Glutamatergic neuron (in vitro differentiated cells): ENCODE results near the gene DUSP22. TPM values are rescaled to one million over a fixed set of nuclear protein-coding genes. Genes with fewer than 3 reads are reported as not detected.
A peak's percentile ranks its signal among the peaks of the same experiment; 100 is the strongest.

ENCODE experiments used
- DNase-seq: peaks from one replicate; pipeline ENCODE4 v3.0.0; 2022
- H3K27ac Mint-ChIP-seq: one replicate; pipeline ENCODE4 v1.8.0; 2020; ENCODE audit warnings: mild to moderate bottlenecking, mixed read lengths, inconsistent platforms; ENCODE audit not compliant: unreplicated experiment
- H3K27me3 Mint-ChIP-seq: one replicate; pipeline ENCODE4 v1.8.0; 2020; ENCODE audit warnings: mild to moderate bottlenecking, moderate library complexity, mixed read lengths, inconsistent platforms; ENCODE audit not compliant: unreplicated experiment
- H3K36me3 Mint-ChIP-seq: one replicate; pipeline ENCODE4 v1.8.0; 2020; ENCODE audit warnings: mild to moderate bottlenecking, mixed read lengths, inconsistent platforms; ENCODE audit not compliant: unreplicated experiment
- H3K4me1 Mint-ChIP-seq: one replicate; pipeline ENCODE4 v1.8.0; 2020; ENCODE audit warnings: mild to moderate bottlenecking, low read depth, mixed read lengths, inconsistent platforms; ENCODE audit not compliant: unreplicated experiment
- H3K4me3 Mint-ChIP-seq: one replicate; pipeline ENCODE4 v1.8.0; 2020; ENCODE audit warnings: mild to moderate bottlenecking, mixed read lengths, inconsistent platforms; ENCODE audit not compliant: unreplicated experiment
- H3K9me3 Mint-ChIP-seq: one replicate; pipeline ENCODE4 v1.8.0; 2020; ENCODE audit warnings: mild to moderate bottlenecking, moderate library complexity, mixed read lengths, inconsistent platforms; ENCODE audit not compliant: unreplicated experiment
- CTCF ChIP-seq: fragments of 200-600 bp; sonication (generic); IDR thresholded peaks from one replicate; pipeline ENCODE4 v1.5.0; 2021; ENCODE audit not compliant: partially characterized antibody, unreplicated experiment
- total RNA-seq: library from RNA; stranded (reverse); fragmentation: NEBNext Ultra II Directional; extraction: Animal tissue kit (Norgen Biotek cat#: 25700); gene quantifications from one replicate; pipeline ENCODE4 v1.2.1, GENCODE V29; 2021; ENCODE audit not compliant: unreplicated experiment

Gene DUSP22
- total RNA-seq, 1 donor from 2014 or later = 40.4 TPM

GRCh38 chr6:329888-330691 lies 37.8 kb downstream of the DUSP22 start:
- TF ChIP-seq CTCF = peak; percentile 15
- peaks cover 17% of the 10 kb centered on the region for H3K9me3 Mint-ChIP-seq
- peaks cover 9% of the 10 kb centered on the region for H3K27me3 Mint-ChIP-seq
- peaks cover 6% of the 10 kb centered on the region for H3K36me3 Mint-ChIP-seq
- H3K4me3 Mint-ChIP-seq = no peak overlapping the region
- no peak for DNase-seq
- H3K27ac Mint-ChIP-seq = no peak overlapping the region
- H3K4me1 Mint-ChIP-seq = peaks cover 5% of the 10 kb centered on the region

GRCh38 chr6:330948-331347 lies 38.7 kb downstream of the DUSP22 start:
- Mint-ChIP-seq H3K4me3 (no peak overlapping the region), H3K27ac (no peak overlapping the region), H3K4me1 (peaks cover 9% of the 10 kb centered on the region), H3K36me3 (peaks cover 6% of the 10 kb centered on the region), H3K27me3 (peaks cover 7% of the 10 kb centered on the region), H3K9me3 (peaks cover 15% of the 10 kb centered on the region)
- DNase-seq = no peak
- TF ChIP-seq CTCF = no peak

GRCh38 chr6:331622-332521 lies 39.6 kb downstream of the DUSP22 start:
- DNase-seq = no peak
- Mint-ChIP-seq H3K27me3 (peaks cover 4% of the 10 kb centered on the region), H3K9me3 (peaks cover 8% of the 10 kb centered on the region), H3K36me3 (peaks cover 6% of the 10 kb centered on the region), H3K27ac (no peak overlapping the region), H3K4me1 (peaks cover 10% of the 10 kb centered on the region), H3K4me3 (no peak overlapping the region)
- TF ChIP-seq CTCF = no peak

GRCh38 chr6:332671-333070 lies 40.4 kb downstream of the DUSP22 start:
- Mint-ChIP-seq H3K9me3 (peaks cover 6% of the 10 kb centered on the region), H3K4me3 (no peak overlapping the region), H3K36me3 (peaks cover 2% of the 10 kb centered on the region), H3K4me1 (peaks cover 7% of the 10 kb centered on the region), H3K27ac (no peak overlapping the region), H3K27me3 (peaks cover 2% of the 10 kb centered on the region)
- TF ChIP-seq CTCF = no peak
- no peak for DNase-seq
